Neural cell (in vitro differentiated cells): ENCODE results near the gene UNKL. TPM values are rescaled to one million over a fixed set of nuclear protein-coding genes. Genes with fewer than 3 reads are reported as not detected.
A peak's percentile ranks its signal among the peaks of the same experiment; 100 is the strongest.

Experiments used
- H2AFZ ChIP-seq: fragments of 200-600, 300-800 bp; sonication (generic), shearing (Covaris generic); 2 replicates; pipeline ENCODE4 v1.6.0; 2014; ENCODE audit warnings: low read depth, mild to moderate bottlenecking, antibody characterized with exemption, low read length, moderate library complexity
- H3F3A ChIP-seq: fragments of 200-600 bp; shearing (Covaris generic); 2 replicates; pipeline ENCODE4 v1.6.1; 2016; ENCODE audit warnings: mild to moderate bottlenecking, moderate library complexity, mixed read lengths, antibody characterized with exemption, low read length; ENCODE audit not compliant: insufficient read depth, poor library complexity, severe bottlenecking
- H3K27ac ChIP-seq: fragments of 200-600, 300-800 bp; sonication (generic), shearing (Covaris generic); 2 replicates; pipeline ENCODE4 v1.5.1; 2014; ENCODE audit warnings: mild to moderate bottlenecking, low read length, moderate library complexity
- H3K27me3 ChIP-seq: fragments of 300-800, 200-600 bp; sonication (generic), shearing (Covaris generic); 2 replicates; pipeline ENCODE4 v1.6.0; 2014; ENCODE audit warnings: mild to moderate bottlenecking, low read depth, low read length, moderate library complexity; ENCODE audit not compliant: insufficient read depth
- H3K36me3 ChIP-seq: fragments of 300-800, 200-600 bp; sonication (generic), shearing (Covaris generic); 2 replicates; pipeline ENCODE4 v1.5.1; 2014; ENCODE audit warnings: mild to moderate bottlenecking, antibody characterized with exemption, low read length, moderate library complexity; ENCODE audit not compliant: insufficient read depth
- H3K4me2 ChIP-seq: fragments of 300-800, 200-600 bp; sonication (generic), shearing (Covaris generic); 2 replicates; pipeline ENCODE4 v1.6.0; 2014; ENCODE audit warnings: mild to moderate bottlenecking, low read length
- H3K4me3 ChIP-seq: fragments of 300-800, 200-600 bp; sonication (generic), shearing (Covaris generic); 2 replicates; pipeline ENCODE4 v1.5.1; 2014; ENCODE audit warnings: mild to moderate bottlenecking, low read length, moderate library complexity
- H3K79me2 ChIP-seq: fragments of 200-600 bp; shearing (Covaris generic); replicated peaks from 2 replicates; pipeline ENCODE4 v1.6.0; 2014; ENCODE audit warnings: mild to moderate bottlenecking, low read length, moderate library complexity; ENCODE audit not compliant: insufficient read depth
- H3K9ac ChIP-seq: fragments of 300-800, 200-600 bp; sonication (generic), shearing (Covaris generic); 2 replicates; pipeline ENCODE4 v1.6.1; 2016; ENCODE audit warnings: mild to moderate bottlenecking, low read length, mixed read lengths
- H3K9me2 ChIP-seq: fragments of 200-600 bp; shearing (Covaris generic); 2 replicates; pipeline ENCODE4 v1.6.1; 2016; ENCODE audit warnings: mild to moderate bottlenecking, low read length, mixed read lengths; ENCODE audit not compliant: insufficient read depth
- H3K9me3 ChIP-seq: fragments of 200-600, 300-800 bp; sonication (generic), shearing (Covaris generic); 2 replicates; pipeline ENCODE4 v1.6.1; 2016; ENCODE audit warnings: mild to moderate bottlenecking, mixed run types, low read length, moderate library complexity, mixed read lengths
- H4K20me1 ChIP-seq: fragments of 200-600 bp; shearing (Covaris generic); 2 replicates; pipeline ENCODE4 v1.6.1; 2016; ENCODE audit warnings: mild to moderate bottlenecking, mixed run types; ENCODE audit not compliant: insufficient read depth
- CTCF ChIP-seq: fragments of 450-650 bp; IDR thresholded peaks from 2 replicates; pipeline ENCODE4 v1.5.1; 2014; ENCODE audit warnings: antibody characterized with exemption, mild to moderate bottlenecking, moderate library complexity; ENCODE audit not compliant: poor library complexity, severe bottlenecking
- EP300 ChIP-seq: fragments of 450-650 bp; conservative IDR thresholded peaks from 2 replicates; pipeline ENCODE4 v1.6.1; 2014; ENCODE audit warnings: antibody characterized with exemption, mild to moderate bottlenecking, moderate library complexity; ENCODE audit not compliant: poor library complexity, severe bottlenecking
- EZH2 ChIP-seq: fragments of 200-600, 300-800 bp; shearing (Covaris generic), sonication (generic); IDR thresholded peaks from 2 replicates; pipeline ENCODE4 v1.6.1; 2014; ENCODE audit warnings: antibody characterized with exemption, low read length, borderline replicate concordance, mild to moderate bottlenecking; ENCODE audit not compliant: insufficient read depth, poor library complexity, severe bottlenecking
- MXI1 ChIP-seq: fragments of 450-650 bp; conservative IDR thresholded peaks from 2 replicates; pipeline ENCODE4 v1.6.1; 2014; ENCODE audit warnings: antibody characterized with exemption, mild to moderate bottlenecking; ENCODE audit not compliant: poor library complexity, severe bottlenecking
- POLR2AphosphoS5 ChIP-seq: IDR thresholded peaks from 2 replicates; pipeline ENCODE4 v1.6.1; 2012
- RAD21 ChIP-seq: fragments of 450-650 bp; conservative IDR thresholded peaks from 2 replicates; pipeline ENCODE4 v1.6.1; 2014; ENCODE audit warnings: antibody characterized with exemption, mild to moderate bottlenecking, moderate library complexity
- REST ChIP-seq: IDR thresholded peaks from 2 replicates; pipeline ENCODE4 v1.6.1; 2012; ENCODE audit warnings: borderline replicate concordance
- SMC3 ChIP-seq: fragments of 450-650 bp; conservative IDR thresholded peaks from 2 replicates; pipeline ENCODE4 v1.6.1; 2014; ENCODE audit warnings: antibody characterized with exemption, mild to moderate bottlenecking, moderate library complexity; ENCODE audit not compliant: poor library complexity
- TAF1 ChIP-seq: IDR thresholded peaks from 2 replicates; pipeline ENCODE4 v1.6.1; 2012; ENCODE audit warnings: low read depth
- polyA plus RNA-seq: library from polyadenylated mRNA; depleted of rRNA; stranded (reverse); fragments of >200 nt; gene quantifications from 2 replicates; pipeline ENCODE4 v1.2.3, GENCODE V29; 2014

UNKL gene
- polyA plus RNA-seq, 1 donor from 2014 or later, result 11.9 TPM

- peaks cover 1% of the 10 kb centered on the region for H3K79me2 ChIP-seq
- H3K9me2 ChIP-seq, result no peaks in the 10 kb centered on the region
- H3K27ac ChIP-seq, result no peak overlapping the region
- H4K20me1 ChIP-seq, result no peaks in the 10 kb centered on the region
- H3K9ac ChIP-seq, result no peak overlapping the region
- no peaks in the 10 kb centered on the region for H3K27me3 ChIP-seq
- H3K36me3 ChIP-seq, result no peaks in the 10 kb centered on the region
- peak overlapping the region; percentile 54 for H3K4me3 ChIP-seq
- H3K9me3 ChIP-seq, result no peaks in the 10 kb centered on the region
- H3F3A ChIP-seq, result no peaks in the 10 kb centered on the region
- no peak overlapping the region for H2AFZ ChIP-seq
- no peak overlapping the region for H3K4me2 ChIP-seq
- TF ChIP-seq EZH2 (no peak), MXI1 (no peak), SMC3 (no peak), CTCF (no peak), EP300 (no peak), RAD21 (no peak), TAF1 (no peak), POLR2AphosphoS5 (no peak), REST (no peak)
Observed at GRCh38 chr16:1341495-1342420, 72.7 kb downstream of the UNKL start.

GRCh38 chr16:1340730-1341494 lies 73.6 kb downstream of the UNKL start:
- Histone ChIP-seq H2AFZ (no peak overlapping the region), H4K20me1 (no peaks in the 10 kb centered on the region), H3K36me3 (no peaks in the 10 kb centered on the region), H3K4me3 (no peak overlapping the region), H3K79me2 (peaks cover 8% of the 10 kb centered on the region), H3K27me3 (no peaks in the 10 kb centered on the region), H3F3A (no peaks in the 10 kb centered on the region), H3K9me3 (no peaks in the 10 kb centered on the region), H3K27ac (no peak overlapping the region), H3K9me2 (no peaks in the 10 kb centered on the region), H3K4me2 (no peak overlapping the region), H3K9ac (no peak overlapping the region)
- TF ChIP-seq REST (no peak), CTCF (no peak), POLR2AphosphoS5 (no peak), SMC3 (no peak), RAD21 (no peak), MXI1 (no peak), EP300 (no peak), EZH2 (no peak), TAF1 (no peak)
